GM12872 (cell line): ENCODE data around the gene OTOG.

Source experiments
- TF ChIP-seq, protein P1 (sequence below): IDR thresholded peaks from 3 replicates; pipeline ENCODE4 v1.5.1; 2011; ENCODE audit warnings: low read depth, mild to moderate bottlenecking, low read length, moderate library complexity; ENCODE audit not compliant: insufficient read depth

OTOG gene

DNA sequence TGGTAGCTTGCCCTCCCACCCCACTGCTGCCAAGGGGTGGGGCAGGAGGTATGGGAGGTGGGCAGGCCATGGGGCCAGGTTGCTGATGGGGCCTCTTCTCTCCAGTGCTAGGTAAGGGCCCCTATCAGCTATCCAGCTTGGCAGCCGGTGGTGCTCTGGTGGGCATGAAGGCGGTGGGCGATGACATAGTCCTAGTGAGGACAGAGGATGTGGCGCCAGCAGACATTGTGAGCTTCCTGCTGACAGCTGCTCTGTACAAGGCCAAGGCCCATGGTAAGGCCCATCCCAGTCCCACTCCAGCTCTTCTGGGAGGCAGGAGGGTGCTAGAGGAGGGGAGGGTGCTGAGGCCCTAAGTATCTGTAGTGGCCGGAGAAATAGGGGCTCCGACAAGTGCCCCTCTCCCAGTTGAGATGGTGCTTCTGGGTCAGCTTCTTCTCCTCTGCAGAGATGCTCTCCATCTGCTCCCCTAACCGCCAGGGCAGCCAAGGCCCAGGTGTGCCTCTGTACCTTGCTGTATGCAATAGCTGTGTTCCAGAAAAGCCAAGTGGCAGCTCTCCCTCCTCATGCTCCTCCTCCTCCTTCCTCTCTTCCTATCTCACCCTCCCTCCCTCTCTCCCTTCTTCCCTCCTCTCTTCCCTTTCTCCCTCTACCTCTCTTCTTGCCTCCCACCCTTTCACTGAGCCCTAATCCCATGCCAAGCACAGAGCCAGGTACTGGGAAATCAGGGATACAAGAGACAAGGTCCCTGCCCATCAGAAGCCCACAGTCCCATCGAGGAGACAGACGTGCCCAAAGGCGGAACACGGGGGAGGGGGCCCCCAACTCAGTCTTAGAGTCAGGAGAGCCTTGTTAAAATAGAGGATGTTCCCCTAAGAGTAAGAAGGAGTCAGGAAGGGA is 55.3 kb downstream of the OTOG start:
- TF ChIP-seq, protein P1, sequence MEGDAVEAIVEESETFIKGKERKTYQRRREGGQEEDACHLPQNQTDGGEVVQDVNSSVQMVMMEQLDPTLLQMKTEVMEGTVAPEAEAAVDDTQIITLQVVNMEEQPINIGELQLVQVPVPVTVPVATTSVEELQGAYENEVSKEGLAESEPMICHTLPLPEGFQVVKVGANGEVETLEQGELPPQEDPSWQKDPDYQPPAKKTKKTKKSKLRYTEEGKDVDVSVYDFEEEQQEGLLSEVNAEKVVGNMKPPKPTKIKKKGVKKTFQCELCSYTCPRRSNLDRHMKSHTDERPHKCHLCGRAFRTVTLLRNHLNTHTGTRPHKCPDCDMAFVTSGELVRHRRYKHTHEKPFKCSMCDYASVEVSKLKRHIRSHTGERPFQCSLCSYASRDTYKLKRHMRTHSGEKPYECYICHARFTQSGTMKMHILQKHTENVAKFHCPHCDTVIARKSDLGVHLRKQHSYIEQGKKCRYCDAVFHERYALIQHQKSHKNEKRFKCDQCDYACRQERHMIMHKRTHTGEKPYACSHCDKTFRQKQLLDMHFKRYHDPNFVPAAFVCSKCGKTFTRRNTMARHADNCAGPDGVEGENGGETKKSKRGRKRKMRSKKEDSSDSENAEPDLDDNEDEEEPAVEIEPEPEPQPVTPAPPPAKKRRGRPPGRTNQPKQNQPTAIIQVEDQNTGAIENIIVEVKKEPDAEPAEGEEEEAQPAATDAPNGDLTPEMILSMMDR, result no peak

GRCh38 chr11:17603056-17603825 is 56.2 kb downstream of the OTOG start:
- TF ChIP-seq, protein P1, result no peak

GRCh38 chr11:17604201-17604914 is 57.3 kb downstream of the OTOG start:
- TF ChIP-seq, protein P1, result no peak

GRCh38 chr11:17604915-17605233 is 57.8 kb downstream of the OTOG start:
- TF ChIP-seq, protein P1, result no peak

DNA sequence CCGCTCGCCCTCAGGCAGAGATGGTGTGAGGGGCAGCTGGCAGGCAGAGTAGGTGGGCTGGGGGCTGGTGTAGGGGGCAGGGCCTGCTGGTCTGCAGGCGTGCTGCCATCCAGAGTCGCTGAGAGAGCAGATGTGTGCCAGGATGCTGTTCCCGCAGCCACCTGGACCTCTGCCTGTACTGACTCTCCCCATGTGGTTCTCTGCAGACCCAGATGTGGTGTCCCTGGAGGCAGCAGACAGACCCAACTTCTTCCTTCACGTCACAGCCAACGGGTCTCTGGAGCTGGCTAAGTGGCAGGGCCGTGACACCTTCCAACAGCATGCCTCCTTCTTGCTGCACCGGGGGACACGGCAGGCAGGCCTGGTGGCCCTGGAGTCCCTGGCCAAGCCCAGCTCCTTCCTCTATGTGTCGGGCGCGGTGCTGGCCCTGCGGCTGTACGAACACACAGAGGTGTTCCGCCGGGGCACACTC is 58.6 kb downstream of the OTOG start:
- TF ChIP-seq, protein P1, result no peak

GRCh38 chr11:17606233-17607082 is 59.4 kb downstream of the OTOG start:
- TF ChIP-seq, protein P1, result no peak

DNA sequence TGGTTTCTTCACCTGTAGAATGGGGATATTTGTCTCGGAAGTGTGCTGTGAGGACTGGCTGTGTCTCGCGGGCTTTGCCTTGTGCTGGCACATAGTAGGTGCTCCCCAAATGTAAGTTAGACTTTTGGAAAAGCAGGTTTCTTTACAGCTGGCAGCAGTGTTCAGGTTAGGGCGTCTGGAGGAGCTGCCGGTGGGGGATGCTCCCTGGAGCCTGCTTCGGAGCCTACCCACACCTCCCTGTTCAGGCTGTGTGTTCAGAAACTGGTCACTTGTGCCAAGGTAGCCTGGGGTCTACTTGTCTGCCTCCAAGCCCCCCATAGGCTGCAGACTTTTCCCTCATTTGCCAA is 60.0 kb downstream of the OTOG start:
- TF ChIP-seq, protein P1, result no peak
